Osteoblast (primary cell): Measurements from ENCODE around the gene CSRNP3. TPM values are rescaled to one million over a fixed set of nuclear protein-coding genes. Genes with fewer than 3 reads are reported as not detected.

Experiments
- DNase-seq: peaks from one replicate; pipeline ENCODE4 v3.0.0; 2011; ENCODE audit warnings: low spot score, mixed read lengths; ENCODE audit not compliant: insufficient read length; ENCODE audit errors: missing footprints
- H2AFZ ChIP-seq: 2 replicates; pipeline ENCODE4 v1.6.0; 2011; ENCODE audit warnings: mild to moderate bottlenecking, low read length
- H3K27ac ChIP-seq: 2 replicates; pipeline ENCODE4 v1.5.1; 2011; ENCODE audit warnings: mild to moderate bottlenecking, low read depth, low read length, moderate library complexity
- H3K27me3 ChIP-seq: 2 replicates; pipeline ENCODE4 v1.6.0; 2012; ENCODE audit warnings: mild to moderate bottlenecking, control low read depth, inconsistent platforms, low read length, moderate library complexity; ENCODE audit not compliant: insufficient read depth
- H3K36me3 ChIP-seq: 2 replicates; pipeline ENCODE4 v1.5.1; 2011; ENCODE audit warnings: mild to moderate bottlenecking, low read length, control low read depth, moderate library complexity; ENCODE audit not compliant: insufficient read depth
- H3K4me1 ChIP-seq: 2 replicates; pipeline ENCODE4 v1.5.1; 2011; ENCODE audit warnings: mild to moderate bottlenecking, low read length, control low read depth, moderate library complexity; ENCODE audit not compliant: insufficient read depth
- H3K4me2 ChIP-seq: 2 replicates; pipeline ENCODE4 v1.6.0; 2011; ENCODE audit warnings: mild to moderate bottlenecking, low read length; ENCODE audit not compliant: insufficient read depth
- H3K4me3 ChIP-seq: fragments of 200-600 bp; sonication (generic); 3 replicates; pipeline ENCODE4 v1.5.1; 2012; ENCODE audit warnings: mild to moderate bottlenecking, low read length, inconsistent platforms; ENCODE audit not compliant: insufficient read depth
- H3K79me2 ChIP-seq: 2 replicates; pipeline ENCODE4 v1.6.0; 2012; ENCODE audit warnings: mild to moderate bottlenecking, low read length, control low read depth, inconsistent platforms; ENCODE audit not compliant: insufficient read depth
- H3K9me3 ChIP-seq: 2 replicates; pipeline ENCODE4 v1.5.1; 2011; ENCODE audit warnings: low read depth, low read length, control low read depth
- H4K20me1 ChIP-seq: 2 replicates; pipeline ENCODE4 v1.6.0; 2012; ENCODE audit warnings: mild to moderate bottlenecking, low read length, control low read depth; ENCODE audit not compliant: insufficient read depth
- CTCF ChIP-seq: IDR thresholded peaks from 2 replicates; pipeline ENCODE4 v1.5.1; 2011; ENCODE audit warnings: mild to moderate bottlenecking, low read depth, low read length, moderate library complexity; ENCODE audit errors: extremely low read depth
- total RNA-seq: library from RNA; depleted of rRNA; stranded (reverse); fragments of >200 nt; gene quantifications from 2 replicates; pipeline ENCODE4 v1.2.3, GENCODE V29; 2012

The CSRNP3 gene
- total RNA-seq, 1 donor = 1.4 TPM

- Histone ChIP-seq H3K9me3 (no peaks in the 10 kb centered on the region), H2AFZ (no peak overlapping the region), H3K79me2 (no peaks in the 10 kb centered on the region), H3K4me2 (no peak overlapping the region), H3K4me3 (no peak overlapping the region), H3K4me1 (no peaks in the 10 kb centered on the region), H3K36me3 (no peaks in the 10 kb centered on the region), H3K27ac (no peak overlapping the region), H4K20me1 (no peaks in the 10 kb centered on the region), H3K27me3 (no peaks in the 10 kb centered on the region)
- TF ChIP-seq CTCF = no peak
- DNase-seq = no peak
These were observed 70.5 kb downstream of the CSRNP3 start for GRCh38 chr2:165539985-165540384.

DNA sequence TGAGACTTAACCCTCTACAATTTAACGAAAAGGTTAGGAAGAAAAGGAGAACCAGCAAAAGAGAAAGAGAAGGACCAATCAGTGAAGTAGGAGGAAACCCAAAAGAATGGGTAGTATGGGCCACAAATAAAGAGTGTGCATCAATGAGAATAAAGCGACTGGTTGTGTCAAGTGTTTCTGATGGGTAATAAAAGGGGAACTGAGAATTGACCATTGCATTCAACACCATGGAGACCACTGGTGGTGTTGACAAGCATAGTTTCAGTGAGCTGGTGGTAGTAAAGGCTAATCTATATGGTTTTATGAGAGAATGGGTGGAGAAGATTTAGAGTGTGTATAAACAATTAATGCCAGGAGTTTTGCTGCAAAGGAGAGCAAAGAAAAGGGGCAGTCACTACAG, 75.4 kb downstream of the CSRNP3 start:
- no peak for TF ChIP-seq CTCF
- H3K4me3 ChIP-seq = no peak overlapping the region
- DNase-seq = no peak
- no peaks in the 10 kb centered on the region for H4K20me1 ChIP-seq
- no peak overlapping the region for H3K4me2 ChIP-seq
- no peaks in the 10 kb centered on the region for H3K9me3 ChIP-seq
- no peaks in the 10 kb centered on the region for H3K36me3 ChIP-seq
- H3K27me3 ChIP-seq = no peaks in the 10 kb centered on the region
- no peaks in the 10 kb centered on the region for H3K4me1 ChIP-seq
- H3K79me2 ChIP-seq = no peaks in the 10 kb centered on the region
- H3K27ac ChIP-seq = no peak overlapping the region
- H2AFZ ChIP-seq = no peak overlapping the region

GRCh38 chr2:165547900-165548299, 78.4 kb downstream of the CSRNP3 start:
- Histone ChIP-seq H3K4me3 (no peak overlapping the region), H3K79me2 (no peaks in the 10 kb centered on the region), H2AFZ (no peak overlapping the region), H3K36me3 (no peaks in the 10 kb centered on the region), H3K27me3 (no peaks in the 10 kb centered on the region), H3K27ac (no peak overlapping the region), H4K20me1 (no peaks in the 10 kb centered on the region), H3K9me3 (no peaks in the 10 kb centered on the region), H3K4me2 (no peak overlapping the region), H3K4me1 (no peaks in the 10 kb centered on the region)
- TF ChIP-seq CTCF = no peak
- no peak for DNase-seq

DNA sequence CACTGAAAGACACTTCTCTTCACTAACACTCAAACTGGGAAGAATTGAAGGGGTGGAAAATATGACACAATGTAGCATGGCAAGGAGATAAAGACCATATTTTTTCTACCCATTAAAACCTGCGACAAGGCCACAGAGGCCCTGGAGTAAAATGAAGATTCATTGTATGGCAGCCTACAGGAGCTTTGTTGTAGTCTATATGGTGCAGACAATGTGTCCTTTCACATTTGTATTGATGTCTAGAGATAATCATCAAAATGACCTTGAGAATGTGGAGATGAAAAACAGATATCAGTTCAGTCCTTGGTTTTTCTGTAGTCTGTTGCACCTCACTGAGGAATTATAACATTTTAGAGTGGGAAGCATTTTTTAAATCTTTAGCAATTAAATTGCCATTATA, 80.1 kb downstream of the CSRNP3 start:
- no peak overlapping the region for H3K4me3 ChIP-seq
- no peaks in the 10 kb centered on the region for H4K20me1 ChIP-seq
- no peaks in the 10 kb centered on the region for H3K36me3 ChIP-seq
- H2AFZ ChIP-seq = no peak overlapping the region
- no peak for TF ChIP-seq CTCF
- DNase-seq = no peak
- no peak overlapping the region for H3K27ac ChIP-seq
- H3K79me2 ChIP-seq = no peaks in the 10 kb centered on the region
- no peaks in the 10 kb centered on the region for H3K27me3 ChIP-seq
- no peaks in the 10 kb centered on the region for H3K9me3 ChIP-seq
- H3K4me2 ChIP-seq = no peak overlapping the region
- no peaks in the 10 kb centered on the region for H3K4me1 ChIP-seq
